ENCODE results near the gene CMC2. TPM values are rescaled to one million over a fixed set of nuclear protein-coding genes. Genes with fewer than 3 reads are reported as not detected.

CMC2 gene
- total and polyA plus RNA-seq, 9 of the 15 experiments (the other 6 are each of a cell fraction or from before 2014, with no cell fraction given): 122 to 501 (median 172) TPM

DNA sequence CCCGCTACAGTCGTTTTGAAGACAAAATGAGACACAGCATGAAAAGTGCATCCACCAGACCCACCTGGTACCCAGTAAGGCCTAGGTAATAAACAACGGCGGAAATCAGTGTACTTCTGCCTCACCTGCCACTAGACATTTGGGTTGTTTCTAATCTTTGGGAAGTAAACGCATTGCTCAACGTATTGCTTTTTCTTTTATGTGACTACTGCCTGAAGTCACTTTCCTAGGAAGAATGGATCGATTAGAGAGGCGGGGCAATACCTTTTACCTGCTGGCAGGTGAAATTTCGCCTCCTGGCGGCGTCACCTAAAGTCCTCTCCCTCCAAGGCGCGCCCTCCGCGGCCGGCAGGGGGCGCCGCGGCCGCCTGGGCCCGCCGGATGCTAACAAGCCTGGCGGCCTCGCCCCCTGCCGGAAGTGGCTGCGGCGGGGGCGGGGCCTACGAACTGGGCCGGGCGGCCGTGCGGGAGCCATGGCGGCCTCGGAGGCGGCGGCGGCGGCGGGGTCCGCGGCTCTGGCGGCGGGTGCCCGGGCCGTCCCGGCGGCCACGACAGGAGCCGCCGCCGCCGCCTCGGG lies 28.8 kb upstream of the CMC2 start, which contains the start of gene ATMIN (continued):
- TF ChIP-seq, protein P1, sequence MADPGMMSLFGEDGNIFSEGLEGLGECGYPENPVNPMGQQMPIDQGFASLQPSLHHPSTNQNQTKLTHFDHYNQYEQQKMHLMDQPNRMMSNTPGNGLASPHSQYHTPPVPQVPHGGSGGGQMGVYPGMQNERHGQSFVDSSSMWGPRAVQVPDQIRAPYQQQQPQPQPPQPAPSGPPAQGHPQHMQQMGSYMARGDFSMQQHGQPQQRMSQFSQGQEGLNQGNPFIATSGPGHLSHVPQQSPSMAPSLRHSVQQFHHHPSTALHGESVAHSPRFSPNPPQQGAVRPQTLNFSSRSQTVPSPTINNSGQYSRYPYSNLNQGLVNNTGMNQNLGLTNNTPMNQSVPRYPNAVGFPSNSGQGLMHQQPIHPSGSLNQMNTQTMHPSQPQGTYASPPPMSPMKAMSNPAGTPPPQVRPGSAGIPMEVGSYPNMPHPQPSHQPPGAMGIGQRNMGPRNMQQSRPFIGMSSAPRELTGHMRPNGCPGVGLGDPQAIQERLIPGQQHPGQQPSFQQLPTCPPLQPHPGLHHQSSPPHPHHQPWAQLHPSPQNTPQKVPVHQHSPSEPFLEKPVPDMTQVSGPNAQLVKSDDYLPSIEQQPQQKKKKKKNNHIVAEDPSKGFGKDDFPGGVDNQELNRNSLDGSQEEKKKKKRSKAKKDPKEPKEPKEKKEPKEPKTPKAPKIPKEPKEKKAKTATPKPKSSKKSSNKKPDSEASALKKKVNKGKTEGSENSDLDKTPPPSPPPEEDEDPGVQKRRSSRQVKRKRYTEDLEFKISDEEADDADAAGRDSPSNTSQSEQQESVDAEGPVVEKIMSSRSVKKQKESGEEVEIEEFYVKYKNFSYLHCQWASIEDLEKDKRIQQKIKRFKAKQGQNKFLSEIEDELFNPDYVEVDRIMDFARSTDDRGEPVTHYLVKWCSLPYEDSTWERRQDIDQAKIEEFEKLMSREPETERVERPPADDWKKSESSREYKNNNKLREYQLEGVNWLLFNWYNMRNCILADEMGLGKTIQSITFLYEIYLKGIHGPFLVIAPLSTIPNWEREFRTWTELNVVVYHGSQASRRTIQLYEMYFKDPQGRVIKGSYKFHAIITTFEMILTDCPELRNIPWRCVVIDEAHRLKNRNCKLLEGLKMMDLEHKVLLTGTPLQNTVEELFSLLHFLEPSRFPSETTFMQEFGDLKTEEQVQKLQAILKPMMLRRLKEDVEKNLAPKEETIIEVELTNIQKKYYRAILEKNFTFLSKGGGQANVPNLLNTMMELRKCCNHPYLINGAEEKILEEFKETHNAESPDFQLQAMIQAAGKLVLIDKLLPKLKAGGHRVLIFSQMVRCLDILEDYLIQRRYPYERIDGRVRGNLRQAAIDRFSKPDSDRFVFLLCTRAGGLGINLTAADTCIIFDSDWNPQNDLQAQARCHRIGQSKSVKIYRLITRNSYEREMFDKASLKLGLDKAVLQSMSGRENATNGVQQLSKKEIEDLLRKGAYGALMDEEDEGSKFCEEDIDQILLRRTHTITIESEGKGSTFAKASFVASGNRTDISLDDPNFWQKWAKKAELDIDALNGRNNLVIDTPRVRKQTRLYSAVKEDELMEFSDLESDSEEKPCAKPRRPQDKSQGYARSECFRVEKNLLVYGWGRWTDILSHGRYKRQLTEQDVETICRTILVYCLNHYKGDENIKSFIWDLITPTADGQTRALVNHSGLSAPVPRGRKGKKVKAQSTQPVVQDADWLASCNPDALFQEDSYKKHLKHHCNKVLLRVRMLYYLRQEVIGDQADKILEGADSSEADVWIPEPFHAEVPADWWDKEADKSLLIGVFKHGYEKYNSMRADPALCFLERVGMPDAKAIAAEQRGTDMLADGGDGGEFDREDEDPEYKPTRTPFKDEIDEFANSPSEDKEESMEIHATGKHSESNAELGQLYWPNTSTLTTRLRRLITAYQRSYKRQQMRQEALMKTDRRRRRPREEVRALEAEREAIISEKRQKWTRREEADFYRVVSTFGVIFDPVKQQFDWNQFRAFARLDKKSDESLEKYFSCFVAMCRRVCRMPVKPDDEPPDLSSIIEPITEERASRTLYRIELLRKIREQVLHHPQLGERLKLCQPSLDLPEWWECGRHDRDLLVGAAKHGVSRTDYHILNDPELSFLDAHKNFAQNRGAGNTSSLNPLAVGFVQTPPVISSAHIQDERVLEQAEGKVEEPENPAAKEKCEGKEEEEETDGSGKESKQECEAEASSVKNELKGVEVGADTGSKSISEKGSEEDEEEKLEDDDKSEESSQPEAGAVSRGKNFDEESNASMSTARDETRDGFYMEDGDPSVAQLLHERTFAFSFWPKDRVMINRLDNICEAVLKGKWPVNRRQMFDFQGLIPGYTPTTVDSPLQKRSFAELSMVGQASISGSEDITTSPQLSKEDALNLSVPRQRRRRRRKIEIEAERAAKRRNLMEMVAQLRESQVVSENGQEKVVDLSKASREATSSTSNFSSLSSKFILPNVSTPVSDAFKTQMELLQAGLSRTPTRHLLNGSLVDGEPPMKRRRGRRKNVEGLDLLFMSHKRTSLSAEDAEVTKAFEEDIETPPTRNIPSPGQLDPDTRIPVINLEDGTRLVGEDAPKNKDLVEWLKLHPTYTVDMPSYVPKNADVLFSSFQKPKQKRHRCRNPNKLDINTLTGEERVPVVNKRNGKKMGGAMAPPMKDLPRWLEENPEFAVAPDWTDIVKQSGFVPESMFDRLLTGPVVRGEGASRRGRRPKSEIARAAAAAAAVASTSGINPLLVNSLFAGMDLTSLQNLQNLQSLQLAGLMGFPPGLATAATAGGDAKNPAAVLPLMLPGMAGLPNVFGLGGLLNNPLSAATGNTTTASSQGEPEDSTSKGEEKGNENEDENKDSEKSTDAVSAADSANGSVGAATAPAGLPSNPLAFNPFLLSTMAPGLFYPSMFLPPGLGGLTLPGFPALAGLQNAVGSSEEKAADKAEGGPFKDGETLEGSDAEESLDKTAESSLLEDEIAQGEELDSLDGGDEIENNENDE (IDR thresholded peaks at IDR 0.05; ENCODE audit: low read depth, low read length): no peak
- TF ChIP-seq RBM22 (IDR thresholded peaks at IDR 0.05; ENCODE audit: low read depth, low read length, poor library complexity, severe bottlenecking) (peak; percentile 46), EP400 (IDR thresholded peaks at IDR 0.05) (peak; percentile 22; the same call in 1 of the 2 replicates), YY1 (IDR thresholded peaks at IDR 0.05; ENCODE audit: borderline replicate concordance in 1 of 3, control insufficient read depth in 1 of 3, extremely low read depth in 1 of 3, insufficient read depth in 3 of 3, insufficient read length in 1 of 3, insufficient replicate concordance in 2 of 3, low read depth in 1 of 3, low read length in 2 of 3) (peak; percentile 64 to 92 (median 90)), MAZ (CRISPR knock-in tag; conservative IDR thresholded peaks at IDR 0.05 in 1 of 2, IDR thresholded peaks at IDR 0.05 in 1 of 2) (peak; percentile 42 to 64; a peak in 2 of 4 replicates), TARDBP (IDR thresholded peaks at IDR 0.05) (no peak), SMAD3 (CRISPR knock-in tag; conservative IDR thresholded peaks at IDR 0.05) (no peak), ATF1 (CRISPR knock-in tag; IDR thresholded peaks at IDR 0.05) (no peak), ATF1 (tag; IDR thresholded peaks at IDR 0.05) (peak; percentile 44)
- TF ChIP-seq, protein P2, sequence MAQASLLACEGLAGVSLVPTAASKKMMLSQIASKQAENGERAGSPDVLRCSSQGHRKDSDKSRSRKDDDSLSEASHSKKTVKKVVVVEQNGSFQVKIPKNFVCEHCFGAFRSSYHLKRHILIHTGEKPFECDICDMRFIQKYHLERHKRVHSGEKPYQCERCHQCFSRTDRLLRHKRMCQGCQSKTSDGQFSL (CRISPR knock-in tag; IDR thresholded peaks at IDR 0.05): no peak
- TF ChIP-seq, protein P2 (tag; IDR thresholded peaks at IDR 0.05): no peak
- TF ChIP-seq, protein P3, sequence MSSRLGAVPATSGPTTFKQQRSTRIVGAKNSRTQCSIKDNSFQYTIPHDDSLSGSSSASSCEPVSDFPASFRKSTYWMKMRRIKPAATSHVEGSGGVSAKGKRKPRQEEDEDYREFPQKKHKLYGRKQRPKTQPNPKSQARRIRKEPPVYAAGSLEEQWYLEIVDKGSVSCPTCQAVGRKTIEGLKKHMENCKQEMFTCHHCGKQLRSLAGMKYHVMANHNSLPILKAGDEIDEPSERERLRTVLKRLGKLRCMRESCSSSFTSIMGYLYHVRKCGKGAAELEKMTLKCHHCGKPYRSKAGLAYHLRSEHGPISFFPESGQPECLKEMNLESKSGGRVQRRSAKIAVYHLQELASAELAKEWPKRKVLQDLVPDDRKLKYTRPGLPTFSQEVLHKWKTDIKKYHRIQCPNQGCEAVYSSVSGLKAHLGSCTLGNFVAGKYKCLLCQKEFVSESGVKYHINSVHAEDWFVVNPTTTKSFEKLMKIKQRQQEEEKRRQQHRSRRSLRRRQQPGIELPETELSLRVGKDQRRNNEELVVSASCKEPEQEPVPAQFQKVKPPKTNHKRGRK (tag; IDR thresholded peaks at IDR 0.05): no peak
